ENCODE data around the gene MRPL12. TPM values are rescaled to one million over a fixed set of nuclear protein-coding genes. Genes with fewer than 3 reads are reported as not detected.
"Not testable (repeated sequence)": the region's sequence is repeated elsewhere in the genome, so short reads cannot be mapped to it uniquely, and the experiment has no call there.

The MRPL12 gene
- total RNA-seq, 2 experiments from 2014 or later, result 112 to 118 TPM

DNA sequence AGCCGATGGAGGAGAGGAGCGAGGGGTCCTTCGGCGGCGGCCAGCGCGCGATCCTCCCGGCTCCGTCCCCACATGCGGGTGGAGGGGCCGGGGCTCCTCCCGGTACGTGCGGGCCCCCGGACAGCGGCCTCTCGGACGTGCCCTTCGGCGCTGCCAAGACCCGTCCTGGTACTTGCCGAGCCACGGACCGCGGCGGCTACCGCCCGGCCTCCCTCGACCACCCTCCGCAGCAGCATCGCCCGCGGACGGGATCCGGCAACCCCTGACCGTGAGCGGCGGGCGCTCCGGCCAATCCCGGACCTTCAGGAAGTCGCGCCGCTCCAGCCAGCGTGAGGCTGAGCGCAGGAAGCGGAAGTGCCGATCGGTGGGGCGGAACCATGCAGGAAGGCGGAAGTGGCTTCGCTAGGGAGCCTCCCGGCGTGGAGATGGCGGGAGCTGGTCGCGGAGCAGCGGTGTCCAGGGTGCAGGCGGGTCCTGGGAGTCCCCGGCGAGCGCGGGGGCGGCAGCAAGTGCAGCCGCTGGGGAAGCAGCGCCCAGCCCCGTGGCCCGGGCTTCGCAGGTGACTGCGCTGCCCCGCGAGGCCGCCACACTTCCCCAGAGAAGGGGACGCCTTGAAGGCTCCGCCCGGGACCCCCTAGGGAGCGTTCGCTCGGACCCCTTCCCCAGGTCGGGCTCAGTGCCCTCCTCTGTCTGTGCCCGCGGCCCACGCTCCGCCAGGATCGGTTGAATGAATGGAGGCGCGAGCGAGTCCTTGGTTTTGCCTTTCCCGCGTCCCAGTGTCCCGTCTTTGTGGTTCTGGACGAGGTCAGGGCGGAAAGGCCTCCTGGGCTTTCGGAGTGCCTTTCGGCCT is 36.6 kb upstream of the MRPL12 start, which contains the start of the genes CCDC137 and OXLD1:
Gene CCDC137, plus strand, starts transcription at position 396 of the 850 bp plus-strand sequence. Its CDS starts 30 bp downstream, at position 426.
Gene OXLD1, minus strand, starts transcription at position 264 of the 850 bp plus-strand sequence. Its CDS starts 28 bp downstream, at position 236.
- peak within 1 kb of the TSS; percentile 94 for H3K27ac Mint-ChIP-seq
- ChIA-PET CTCF (interaction anchor here (1.0 to 2.4 kb wide), 2 partner anchors 9 to 17 kb away, joined by 4 to 10 read pairs; partner anchors contain the start of genes ARL16 and HGS), POLR2A (interaction anchor here (1.3 to 2.5 kb wide), 3 partner anchors 18 to 167 kb away, joined by 4 to 26 read pairs (median 6); partner anchors contain the start of genes ARL16, HGS, MCRIP1 and NPLOC4)
- DNase-seq, result peak; percentile 96
- peaks cover 41% of the 10 kb centered on the region for H3K4me1 Mint-ChIP-seq (ENCODE audit: low read depth)
- peak within 1 kb of the TSS; percentile 94 for H3K4me3 Mint-ChIP-seq
- no peaks in the 10 kb centered on the region for H3K27me3 Mint-ChIP-seq
- H3K9me3 Mint-ChIP-seq, result no peaks in the 10 kb centered on the region
- H3K36me3 Mint-ChIP-seq, result peaks cover 39% of the 10 kb centered on the region
- intact Hi-C loops (cut with micrococcal nuclease), result loop anchor here (1.0 to 5.0 kb wide), 3 partner anchors 17 to 114 kb away; partner anchors contain the start of genes ARL16, FAAP100 and SLC25A10

DNA sequence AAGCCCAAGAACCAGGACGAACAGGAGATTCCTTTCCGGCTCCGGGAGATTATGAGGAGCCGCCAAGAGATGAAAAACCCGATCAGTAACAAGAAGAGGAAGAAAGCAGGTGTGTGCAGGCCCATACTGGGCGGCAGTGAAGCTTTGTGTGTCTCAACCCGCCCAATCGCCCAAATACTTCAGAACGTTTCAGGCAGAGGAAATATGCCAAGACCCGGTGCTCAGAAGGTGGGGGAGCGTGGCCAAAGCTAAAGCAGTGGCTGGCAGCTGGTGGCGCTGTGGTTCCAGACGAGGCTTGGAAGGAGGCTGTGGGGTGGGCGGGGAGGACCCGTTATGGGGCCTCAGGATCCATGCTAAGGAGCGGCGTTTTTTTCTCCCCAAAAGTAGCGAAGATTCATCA is 35.4 kb upstream of the MRPL12 start:
- ChIA-PET CTCF (no interaction called here), POLR2A (interaction anchor here (1.2 kb wide), 1 partner anchor 10 kb away, joined by 3 read pairs; no protein-coding TSS in a partner anchor)

DNA sequence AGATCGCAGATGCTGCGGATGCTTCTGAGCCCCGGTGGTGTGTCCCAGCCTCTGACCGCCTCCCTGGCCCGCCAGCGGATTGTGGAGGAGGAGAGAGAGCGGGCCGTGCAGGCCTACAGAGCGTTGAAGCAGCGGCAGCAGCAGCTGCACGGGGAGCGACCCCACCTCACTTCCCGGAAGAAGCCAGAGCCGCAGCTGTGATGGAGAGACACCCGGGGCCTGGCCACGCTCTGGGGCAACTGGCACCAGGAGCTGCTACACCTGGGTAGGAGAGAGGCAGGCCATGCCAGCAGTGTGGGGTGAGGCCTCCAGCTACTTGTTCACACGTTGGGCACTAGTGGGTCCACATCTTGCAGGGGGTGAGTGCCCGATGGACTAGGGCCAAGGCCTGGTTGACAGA is 30.7 kb upstream of the MRPL12 start:
- intact Hi-C loops (cut with micrococcal nuclease), result no loop called here
- H3K27ac Mint-ChIP-seq, result no peak overlapping the region
- POLR2A ChIA-PET, result no interaction called here

More for the DNA sequence above, 35.4 kb upstream of the MRPL12 start:
- Mint-ChIP-seq H3K4me1 (ENCODE audit: low read depth) (peaks cover 38% of the 10 kb centered on the region), H3K27ac (peak overlapping the region; percentile 64), H3K9me3 (no peaks in the 10 kb centered on the region), H3K36me3 (peaks cover 49% of the 10 kb centered on the region), H3K27me3 (no peaks in the 10 kb centered on the region), H3K4me3 (peak overlapping the region; percentile 94)
- intact Hi-C loops (cut with micrococcal nuclease), result loop anchor here (2.0 to 5.0 kb wide), 2 partner anchors 45 to 115 kb away; partner anchors contain the start of genes FAAP100 and SLC25A10
- peak; percentile 27 for DNase-seq

DNA sequence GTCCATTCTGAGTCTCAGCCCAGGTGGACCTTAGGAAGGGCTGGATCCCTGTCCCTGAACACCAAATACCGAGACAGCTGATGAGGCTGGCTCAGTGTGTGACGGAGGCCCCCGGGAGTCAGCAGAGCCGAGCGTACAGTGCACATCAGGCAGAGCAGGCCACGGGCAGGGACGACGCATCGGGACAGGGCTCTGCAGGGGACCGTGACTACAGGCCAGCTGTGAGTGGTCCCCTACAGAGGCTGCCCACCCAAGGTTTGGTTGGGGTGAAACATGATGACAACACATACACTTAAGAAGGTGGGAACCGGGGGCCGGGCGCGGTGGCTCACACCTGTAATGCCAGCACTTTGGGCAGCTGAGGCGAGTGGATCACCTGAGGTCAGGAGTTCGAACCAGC is 30.2 kb upstream of the MRPL12 start:
- no peaks in the 10 kb centered on the region for H3K27me3 Mint-ChIP-seq
- intact Hi-C loops (cut with micrococcal nuclease), result no loop called here
- H3K4me1 Mint-ChIP-seq (ENCODE audit: low read depth), result peaks cover 13% of the 10 kb centered on the region
- POLR2A ChIA-PET, result no interaction called here
- H3K4me3 Mint-ChIP-seq, result no peak overlapping the region
- DNase-seq, result no peak
- peaks cover 38% of the 10 kb centered on the region for H3K36me3 Mint-ChIP-seq
- CTCF ChIA-PET, result no interaction called here
- no peak overlapping the region for H3K27ac Mint-ChIP-seq
- no peaks in the 10 kb centered on the region for H3K9me3 Mint-ChIP-seq

More for the DNA sequence above, 30.7 kb upstream of the MRPL12 start:
- H3K9me3 Mint-ChIP-seq, result no peaks in the 10 kb centered on the region
- H3K4me1 Mint-ChIP-seq (ENCODE audit: low read depth), result peaks cover 17% of the 10 kb centered on the region
- peaks cover 41% of the 10 kb centered on the region for H3K36me3 Mint-ChIP-seq
- H3K27me3 Mint-ChIP-seq, result no peaks in the 10 kb centered on the region
- DNase-seq, result no peak
- no peak overlapping the region for H3K4me3 Mint-ChIP-seq
- CTCF ChIA-PET, result no interaction called here

DNA sequence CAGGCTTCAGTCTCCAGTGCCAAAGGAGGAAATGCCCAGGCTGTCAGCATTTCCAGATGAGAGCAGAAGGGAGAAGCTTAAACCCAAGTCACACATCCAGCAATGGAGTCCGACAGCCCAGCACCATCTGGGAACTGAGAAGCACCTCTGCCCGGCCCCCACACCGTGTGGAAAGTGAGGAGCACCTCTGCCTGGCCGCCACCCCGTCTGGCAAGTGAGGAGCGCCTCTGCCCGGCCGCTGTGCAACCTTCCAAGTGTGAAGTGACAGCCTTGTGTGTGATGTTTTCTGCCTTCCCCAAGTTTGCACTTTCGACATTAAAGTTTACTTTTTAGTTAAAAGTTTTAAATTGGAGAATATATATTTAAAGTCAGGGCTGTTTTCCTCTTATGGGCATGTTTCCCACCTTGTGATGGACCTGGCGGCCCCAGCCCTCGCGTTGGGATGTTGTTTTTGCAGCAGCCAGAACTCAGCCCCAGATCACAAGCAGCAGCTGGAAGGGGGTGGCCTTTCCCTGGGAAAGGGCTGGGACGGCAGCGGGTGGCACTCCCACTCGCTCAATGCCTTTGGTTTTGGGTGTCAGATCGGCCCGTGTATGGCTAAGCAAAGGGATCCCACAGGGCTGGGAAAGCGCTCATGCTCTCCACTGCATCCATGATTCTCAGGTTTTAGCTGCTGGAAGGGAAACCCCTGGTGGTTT is 29.5 kb upstream of the MRPL12 start:
- H3K9me3 Mint-ChIP-seq, result no peaks in the 10 kb centered on the region
- peaks cover 33% of the 10 kb centered on the region for H3K36me3 Mint-ChIP-seq
- H3K27ac Mint-ChIP-seq, result no peak overlapping the region
- H3K4me1 Mint-ChIP-seq (ENCODE audit: low read depth), result peaks cover 7% of the 10 kb centered on the region
- ChIA-PET POLR2A (interaction anchor here (0.7 kb wide), 1 partner anchor 36 kb away, joined by 3 read pairs; no protein-coding TSS in a partner anchor), CTCF (no interaction called here)
- intact Hi-C loops (cut with micrococcal nuclease), result no loop called here
- DNase-seq, result no peak
- H3K4me3 Mint-ChIP-seq, result no peak overlapping the region
- H3K27me3 Mint-ChIP-seq, result no peaks in the 10 kb centered on the region

DNA sequence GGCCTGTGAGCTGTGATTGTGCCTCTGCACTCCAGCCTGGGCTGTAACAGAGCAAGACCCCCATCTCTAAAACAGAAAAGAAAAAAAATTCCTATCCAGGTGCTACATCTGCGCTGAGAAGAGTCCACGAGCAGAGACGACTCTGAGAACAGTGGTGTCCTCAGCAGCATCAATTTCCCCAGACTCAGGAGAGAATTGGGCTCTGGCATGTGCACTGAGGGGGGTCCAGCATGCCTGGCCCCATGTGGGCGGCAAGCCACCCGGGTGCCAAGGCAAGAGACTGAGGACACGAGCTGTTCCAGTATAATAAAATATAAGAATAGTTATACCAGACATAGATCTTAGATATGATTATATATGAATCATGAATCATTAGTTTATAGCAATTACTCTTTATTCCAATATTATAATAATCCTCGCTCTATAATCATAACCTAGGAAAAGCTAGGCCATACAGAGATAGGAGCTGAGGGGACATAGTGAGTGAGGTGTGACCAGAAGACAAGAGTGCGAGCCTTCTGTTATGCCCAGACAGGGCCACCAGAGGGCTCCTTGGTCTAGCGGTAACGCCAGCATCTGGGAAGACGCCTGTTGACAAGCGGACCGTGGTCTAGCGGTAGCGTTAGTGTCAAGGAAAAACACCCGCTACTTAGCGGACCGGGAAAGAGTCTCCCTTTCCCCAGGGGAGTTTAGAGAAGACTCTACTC is 27.5 kb upstream of the MRPL12 start:
- H3K27ac Mint-ChIP-seq, H3K27me3 Mint-ChIP-seq, POLR2A ChIA-PET: not testable (repeated sequence)

DNA sequence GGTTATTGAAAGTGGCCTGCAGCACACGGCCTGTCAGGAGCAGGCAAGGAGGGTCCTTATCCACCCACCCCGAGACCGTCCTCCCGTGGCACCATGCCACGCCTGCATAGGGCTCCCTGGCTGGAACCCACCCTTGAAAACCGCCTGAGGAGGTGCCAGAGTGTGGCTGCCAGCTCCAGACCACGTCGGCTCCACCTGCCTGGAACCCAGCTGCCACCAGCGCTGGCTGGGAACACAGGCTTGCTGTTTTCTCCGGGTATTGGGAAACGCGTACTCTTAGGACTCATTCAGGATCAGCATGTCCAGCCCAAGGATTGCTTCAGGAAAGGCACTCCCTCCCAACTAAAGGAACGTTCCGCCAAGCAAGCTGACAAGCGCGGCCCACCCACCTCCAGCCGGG is 26.3 kb upstream of the MRPL12 start:
- Mint-ChIP-seq H3K27me3 (no peaks in the 10 kb centered on the region), H3K36me3 (peaks cover 13% of the 10 kb centered on the region), H3K4me1 (ENCODE audit: low read depth) (peaks cover 7% of the 10 kb centered on the region), H3K27ac (no peak overlapping the region), H3K9me3 (no peaks in the 10 kb centered on the region), H3K4me3 (no peak overlapping the region)
- intact Hi-C loops (cut with micrococcal nuclease), result no loop called here
- no peak for DNase-seq
- ChIA-PET POLR2A (no interaction called here), CTCF (interaction anchor here (1.7 to 1.9 kb wide), 2 partner anchors 16 to 26 kb away, joined by 4 to 6 read pairs; partner anchors contain the start of gene MRPL12)

More for the DNA sequence above, 27.5 kb upstream of the MRPL12 start:
- H3K9me3 Mint-ChIP-seq; intact Hi-C loops (cut with micrococcal nuclease); H3K4me1 Mint-ChIP-seq (ENCODE audit: low read depth); H3K4me3 Mint-ChIP-seq: not testable (repeated sequence)
- peak; percentile 51 for DNase-seq
- CTCF ChIA-PET, result interaction anchor here (0.7 to 1.9 kb wide), 8 partner anchors 9 to 1101 kb away, joined by 3 to 10 read pairs (median 4); partner anchors contain the start of genes ARL16, CCDC137, HGS and MRPL12
- peaks cover 24% of the 10 kb centered on the region for H3K36me3 Mint-ChIP-seq

DNA sequence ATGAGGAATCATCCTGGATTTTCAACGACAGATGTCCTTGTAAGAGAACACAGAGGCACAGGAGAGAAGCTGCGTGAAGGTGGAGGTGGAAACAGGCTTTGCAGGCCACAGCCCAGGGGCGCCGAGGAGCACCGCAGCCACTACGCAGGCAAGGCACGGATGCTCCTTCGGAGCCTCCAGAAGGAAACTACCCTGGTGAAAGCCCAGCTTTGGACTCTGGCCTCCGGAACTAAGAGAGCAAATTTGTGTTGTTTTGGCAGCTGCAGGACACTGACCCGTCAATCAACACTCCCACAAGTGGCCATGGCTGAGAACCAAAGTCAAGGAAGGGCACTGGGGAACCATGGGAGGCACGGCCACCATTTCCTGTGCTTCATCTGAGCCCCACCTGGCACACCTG is 23.0 kb upstream of the MRPL12 start:
- H3K36me3 Mint-ChIP-seq, result peaks cover 5% of the 10 kb centered on the region
- H3K27me3 Mint-ChIP-seq, result peaks cover 2% of the 10 kb centered on the region
- H3K4me3 Mint-ChIP-seq, result no peak overlapping the region
- H3K4me1 Mint-ChIP-seq (ENCODE audit: low read depth), result peaks cover 23% of the 10 kb centered on the region
- ChIA-PET CTCF (interaction anchor here (1.0 kb wide), 1 partner anchor 22 kb away, joined by 3 read pairs; no protein-coding TSS in a partner anchor), POLR2A (no interaction called here)
- DNase-seq, result no peak
- intact Hi-C loops (cut with micrococcal nuclease), result no loop called here
- H3K27ac Mint-ChIP-seq, result no peak overlapping the region
- no peaks in the 10 kb centered on the region for H3K9me3 Mint-ChIP-seq

DNA sequence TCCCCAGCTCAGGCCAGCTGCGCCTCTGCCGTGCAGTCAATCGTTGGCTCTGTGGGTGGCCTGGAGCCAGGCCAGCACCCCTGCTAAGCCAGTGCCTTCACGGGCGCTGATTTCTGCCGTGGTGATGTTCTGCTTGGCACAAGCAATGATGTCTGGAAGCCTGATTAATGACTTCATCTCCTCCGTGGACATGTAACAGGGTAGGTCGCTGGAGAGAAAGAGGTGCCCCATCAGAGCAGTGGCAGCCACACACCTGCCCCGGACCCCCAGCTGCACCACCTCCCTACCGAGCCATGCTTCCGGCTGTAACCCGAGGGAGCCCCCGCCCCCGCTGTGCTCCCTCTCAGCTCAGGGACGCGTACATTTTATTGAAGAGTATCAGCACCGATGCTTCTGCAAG is 21.5 kb upstream of the MRPL12 start:
- ChIA-PET POLR2A (interaction anchor here (4.4 kb wide), 1 partner anchor 22 kb away, joined by 54 read pairs; the partner anchor contains the start of gene MRPL12), CTCF (no interaction called here)
- intact Hi-C loops (cut with micrococcal nuclease), result no loop called here
- H3K9me3 Mint-ChIP-seq, result no peaks in the 10 kb centered on the region
- peak overlapping the region; percentile 16 for H3K4me3 Mint-ChIP-seq
- peaks cover 30% of the 10 kb centered on the region for H3K4me1 Mint-ChIP-seq (ENCODE audit: low read depth)
- peaks cover 2% of the 10 kb centered on the region for H3K27me3 Mint-ChIP-seq
- no peak for DNase-seq
- H3K27ac Mint-ChIP-seq, result no peak overlapping the region
- peaks cover 15% of the 10 kb centered on the region for H3K36me3 Mint-ChIP-seq

DNA sequence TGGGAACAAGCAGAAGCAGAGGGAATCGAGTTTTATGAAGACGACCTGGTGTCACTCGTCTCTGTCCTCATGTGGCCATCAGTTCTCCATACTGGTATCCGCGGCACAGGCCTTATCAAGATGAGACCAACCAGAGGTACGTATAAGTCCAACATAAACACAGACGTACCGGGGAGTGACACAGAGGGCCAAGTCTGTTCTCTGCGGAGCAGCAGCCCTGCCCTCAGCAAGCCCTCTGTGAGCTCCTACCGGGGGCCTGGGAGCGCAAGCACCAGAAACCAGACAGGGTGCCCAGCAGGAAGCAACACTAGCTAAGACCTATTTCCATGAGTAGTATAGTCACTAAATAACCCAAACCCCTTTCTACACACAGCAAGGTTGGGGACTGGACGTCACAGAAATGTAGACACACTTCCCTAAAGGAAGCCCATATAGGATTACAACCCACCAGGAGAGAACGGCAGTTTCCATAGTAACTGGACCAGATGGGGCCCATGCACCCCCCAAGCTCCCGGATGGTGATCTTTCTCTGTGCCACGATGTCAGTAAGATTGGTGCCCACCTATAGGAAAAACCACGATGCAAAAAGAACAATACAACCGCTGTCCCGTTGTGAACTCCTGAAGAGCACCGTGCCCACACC is 20.5 kb upstream of the MRPL12 start:
- Mint-ChIP-seq H3K4me3 (peak overlapping the region; percentile 86), H3K4me1 (ENCODE audit: low read depth) (peaks cover 30% of the 10 kb centered on the region), H3K27ac (peak overlapping the region; percentile 39), H3K27me3 (peaks cover 2% of the 10 kb centered on the region), H3K9me3 (no peaks in the 10 kb centered on the region), H3K36me3 (peaks cover 23% of the 10 kb centered on the region)
- ChIA-PET CTCF (interaction anchor here (1.5 to 1.8 kb wide), 3 partner anchors 17 to 189 kb away, joined by 3 to 13 read pairs (median 4); partner anchors contain the start of gene MRPL12), POLR2A (interaction anchor here (0.8 to 4.4 kb wide), 11 partner anchors 12 to 255 kb away, joined by 3 to 54 read pairs (median 5); partner anchors contain the start of genes CCDC137, MCRIP1, MRPL12 and NPLOC4)
- DNase-seq, result no peak
- intact Hi-C loops (cut with micrococcal nuclease), result loop anchor here (1.0 kb wide), 2 partner anchors 16 to 178 kb away; partner anchors contain the start of genes CCDC137, OXLD1 and P4HB
